HG02970 (cell line): ENCODE measurements around the gene CA10.

Experiments used
- ATAC-seq: cut with Tn5 transposase; IDR thresholded peaks from one replicate; pipeline ENCODE4 v1.9.1; 2021; ENCODE audit warnings: mild to moderate bottlenecking, moderate library complexity, moderate number of reproducible peaks; ENCODE audit not compliant: unreplicated experiment, low FRiP score

CA10 gene

GRCh38 chr17:51957786-51958185 lies 200.7 kb downstream of the CA10 start:
- ATAC-seq, result no peak

GRCh38 chr17:51955245-51955644 lies 203.3 kb downstream of the CA10 start:
- no peak for ATAC-seq

- ATAC-seq, result no peak
Observed at GRCh38 chr17:51954232-51954765, 204.2 kb downstream of the CA10 start.

- no peak for ATAC-seq
Observed at GRCh38 chr17:51951741-51952140, 206.8 kb downstream of the CA10 start.

GRCh38 chr17:51948128-51948527 lies 210.4 kb downstream of the CA10 start:
- no peak for ATAC-seq

GRCh38 chr17:51947160-51947735 lies 211.3 kb downstream of the CA10 start:
- ATAC-seq, result no peak

- no peak for ATAC-seq
Observed at GRCh38 chr17:51946311-51946710, 212.2 kb downstream of the CA10 start.

GRCh38 chr17:51941272-51941671 lies 217.2 kb downstream of the CA10 start:
- ATAC-seq, result no peak

GRCh38 chr17:51937264-51937663 lies 221.2 kb downstream of the CA10 start:
- no peak for ATAC-seq

- no peak for ATAC-seq
Observed at GRCh38 chr17:51935477-51935876, 223.0 kb downstream of the CA10 start.

GRCh38 chr17:51933647-51934046 lies 224.9 kb downstream of the CA10 start:
- ATAC-seq, result no peak

GRCh38 chr17:51926448-51926847 lies 232.1 kb downstream of the CA10 start:
- ATAC-seq, result no peak

GRCh38 chr17:51921500-51921899 lies 237.0 kb downstream of the CA10 start:
- no peak for ATAC-seq

GRCh38 chr17:51914577-51914976 lies 243.9 kb downstream of the CA10 start:
- peak; percentile 67 for ATAC-seq

- no peak for ATAC-seq
Observed at GRCh38 chr17:51913491-51914205, 244.9 kb downstream of the CA10 start.

GRCh38 chr17:51912939-51913338 lies 245.6 kb downstream of the CA10 start:
- ATAC-seq, result no peak

GRCh38 chr17:51911237-51911636 lies 247.3 kb downstream of the CA10 start:
- ATAC-seq, result no peak

GRCh38 chr17:51909971-51910370 lies 248.5 kb downstream of the CA10 start:
- ATAC-seq, result no peak

- no peak for ATAC-seq
Observed at GRCh38 chr17:51908841-51909537, 249.5 kb downstream of the CA10 start.

- no peak for ATAC-seq
Observed at GRCh38 chr17:51907041-51907440, 251.5 kb downstream of the CA10 start.

GRCh38 chr17:51904379-51904778 lies 254.1 kb downstream of the CA10 start:
- no peak for ATAC-seq
